ENCODE data around the gene SUN3.

The SUN3 gene

GRCh38 chr7:48009954-48010353, 19.0 kb downstream of the SUN3 start:
- no peaks in the 10 kb centered on the region for H3K36me3 ChIP-seq (ENCODE audit: control insufficient read depth in 1 of 2, insufficient read depth in 2 of 2, low read depth in 1 of 2, low read length in 2 of 2)

GRCh38 chr7:48009257-48009656, 19.6 kb downstream of the SUN3 start:
- no peak overlapping the region for H3K4me3 ChIP-seq (ENCODE audit: insufficient read depth in 1 of 2, low read depth in 1 of 2, low read length in 2 of 2)

More at GRCh38 chr7:48009954-48010353, 19.0 kb downstream of the SUN3 start:
- no peak overlapping the region for H2BK5ac ChIP-seq (ENCODE audit: low read depth, low read length, poor library complexity, severe bottlenecking)
- no peaks in the 10 kb centered on the region for H3K4me1 ChIP-seq (ENCODE audit: control insufficient read depth, insufficient read depth, low read depth, low read length)
- no peak overlapping the region for H3K4me3 ChIP-seq (ENCODE audit: insufficient read depth in 1 of 2, low read depth in 1 of 2, low read length in 2 of 2)
- 96% methylated on average over 3 of the region's 4 CpGs for WGBS
- H3K23ac ChIP-seq (ENCODE audit: low read length in 2 of 2), result no peak overlapping the region
- H2AK5ac ChIP-seq (ENCODE audit: low read length, severe bottlenecking), result no peak overlapping the region
- no peak overlapping the region for H3K14ac ChIP-seq (ENCODE audit: low read length in 2 of 2)
- H2BK15ac ChIP-seq (ENCODE audit: low read depth, poor library complexity, severe bottlenecking), result no peak overlapping the region
- no peak overlapping the region for H4K91ac ChIP-seq (ENCODE audit: low read length)
- DNase-seq, result no peak
- no peaks in the 10 kb centered on the region for H3K79me1 ChIP-seq (replicated peaks; ENCODE audit: low read length, poor library complexity, severe bottlenecking)
- H3K4me2 ChIP-seq (ENCODE audit: low read length, poor library complexity, severe bottlenecking), result no peak overlapping the region
- H3K9ac ChIP-seq (ENCODE audit: low read length), result no peak overlapping the region
- no peak overlapping the region for H3K18ac ChIP-seq (ENCODE audit: low read depth in 1 of 2, low read length in 2 of 2)
- no peak overlapping the region for H2BK120ac ChIP-seq (ENCODE audit: low read depth, low read length)
- H2BK12ac ChIP-seq (ENCODE audit: low read length in 2 of 2), result no peak overlapping the region
- H2AFZ ChIP-seq (ENCODE audit: low read depth, low read length), result no peak overlapping the region
- no peak overlapping the region for H4K8ac ChIP-seq (ENCODE audit: low read length)
- peaks cover 0 to 4% of the 10 kb centered on the region in 2 experiments for H3K27me3 ChIP-seq (ENCODE audit: control insufficient read depth in 1 of 2, insufficient read depth in 1 of 2, low read length in 2 of 2)
- H3K27ac ChIP-seq (ENCODE audit: low read length, poor library complexity, severe bottlenecking), result no peak overlapping the region
- H3K4ac ChIP-seq (ENCODE audit: low read depth in 1 of 2, low read length in 2 of 2), result no peak overlapping the region
- H3K9me3 ChIP-seq (ENCODE audit: control insufficient read depth, low read length), result no peaks in the 10 kb centered on the region

GRCh38 chr7:48006866-48007265, 22.0 kb downstream of the SUN3 start:
- Histone ChIP-seq H3K14ac (ENCODE audit: low read length in 2 of 2) (no peak overlapping the region), H3K27me3 (ENCODE audit: control insufficient read depth in 1 of 2, insufficient read depth in 1 of 2, low read length in 2 of 2) (peaks cover 0 to 4% of the 10 kb centered on the region in 2 experiments), H2BK15ac (ENCODE audit: low read depth, poor library complexity, severe bottlenecking) (no peak overlapping the region), H4K91ac (ENCODE audit: low read length) (no peak overlapping the region), H4K8ac (ENCODE audit: low read length) (no peak overlapping the region), H3K36me3 (ENCODE audit: control insufficient read depth in 1 of 2, insufficient read depth in 2 of 2, low read depth in 1 of 2, low read length in 2 of 2) (no peaks in the 10 kb centered on the region), H3K79me1 (replicated peaks; ENCODE audit: low read length, poor library complexity, severe bottlenecking) (no peaks in the 10 kb centered on the region), H3K4me3 (ENCODE audit: insufficient read depth in 1 of 2, low read depth in 1 of 2, low read length in 2 of 2) (no peak overlapping the region), H3K4me2 (ENCODE audit: low read length, poor library complexity, severe bottlenecking) (no peak overlapping the region), H3K27ac (ENCODE audit: low read length, poor library complexity, severe bottlenecking) (no peak overlapping the region), H3K4ac (ENCODE audit: low read depth in 1 of 2, low read length in 2 of 2) (no peak overlapping the region), H3K4me1 (ENCODE audit: control insufficient read depth, insufficient read depth, low read depth, low read length) (no peaks in the 10 kb centered on the region), H2AK5ac (ENCODE audit: low read length, severe bottlenecking) (no peak overlapping the region), H3K23ac (ENCODE audit: low read length in 2 of 2) (no peak overlapping the region), H2BK120ac (ENCODE audit: low read depth, low read length) (no peak overlapping the region), H2BK5ac (ENCODE audit: low read depth, low read length, poor library complexity, severe bottlenecking) (no peak overlapping the region), H3K9me3 (ENCODE audit: control insufficient read depth, low read length) (peaks cover 4% of the 10 kb centered on the region), H2AFZ (ENCODE audit: low read depth, low read length) (no peak overlapping the region), H2BK12ac (ENCODE audit: low read length in 2 of 2) (no peak overlapping the region), H3K18ac (ENCODE audit: low read depth in 1 of 2, low read length in 2 of 2) (no peak overlapping the region), H3K9ac (ENCODE audit: low read length) (no peak overlapping the region)
- no peak for DNase-seq
- 75% methylated on average over 6 of the region's 6 CpGs for WGBS

More at GRCh38 chr7:48009257-48009656, 19.6 kb downstream of the SUN3 start:
- no peak overlapping the region for H2BK12ac ChIP-seq (ENCODE audit: low read length in 2 of 2)
- no peak overlapping the region for H4K91ac ChIP-seq (ENCODE audit: low read length)
- no peak overlapping the region for H3K27ac ChIP-seq (ENCODE audit: low read length, poor library complexity, severe bottlenecking)
- H4K8ac ChIP-seq (ENCODE audit: low read length), result no peak overlapping the region
- no peaks in the 10 kb centered on the region for H3K79me1 ChIP-seq (replicated peaks; ENCODE audit: low read length, poor library complexity, severe bottlenecking)
- H3K14ac ChIP-seq (ENCODE audit: low read length in 2 of 2), result no peak overlapping the region
- no peaks in the 10 kb centered on the region for H3K4me1 ChIP-seq (ENCODE audit: control insufficient read depth, insufficient read depth, low read depth, low read length)
- H2BK15ac ChIP-seq (ENCODE audit: low read depth, poor library complexity, severe bottlenecking), result no peak overlapping the region
- H3K23ac ChIP-seq (ENCODE audit: low read length in 2 of 2), result no peak overlapping the region
- H3K9ac ChIP-seq (ENCODE audit: low read length), result no peak overlapping the region
- H3K4me2 ChIP-seq (ENCODE audit: low read length, poor library complexity, severe bottlenecking), result no peak overlapping the region
- DNase-seq, result no peak
- WGBS, result 88% methylated on average over 4 of the region's 4 CpGs
- no peaks in the 10 kb centered on the region for H3K9me3 ChIP-seq (ENCODE audit: control insufficient read depth, low read length)
- H3K18ac ChIP-seq (ENCODE audit: low read depth in 1 of 2, low read length in 2 of 2), result no peak overlapping the region
- H2BK120ac ChIP-seq (ENCODE audit: low read depth, low read length), result no peak overlapping the region
- no peak overlapping the region for H2AK5ac ChIP-seq (ENCODE audit: low read length, severe bottlenecking)
- no peaks in the 10 kb centered on the region for H3K36me3 ChIP-seq (ENCODE audit: control insufficient read depth in 1 of 2, insufficient read depth in 2 of 2, low read depth in 1 of 2, low read length in 2 of 2)
- H3K27me3 ChIP-seq (ENCODE audit: control insufficient read depth in 1 of 2, insufficient read depth in 1 of 2, low read length in 2 of 2), result peaks cover 0 to 4% of the 10 kb centered on the region in 2 experiments
- no peak overlapping the region for H2AFZ ChIP-seq (ENCODE audit: low read depth, low read length)
- no peak overlapping the region for H3K4ac ChIP-seq (ENCODE audit: low read depth in 1 of 2, low read length in 2 of 2)
- H2BK5ac ChIP-seq (ENCODE audit: low read depth, low read length, poor library complexity, severe bottlenecking), result no peak overlapping the region

- Histone ChIP-seq H2BK5ac (ENCODE audit: low read depth, low read length, poor library complexity, severe bottlenecking) (no peak overlapping the region), H3K4me2 (ENCODE audit: low read length, poor library complexity, severe bottlenecking) (no peak overlapping the region), H2BK15ac (ENCODE audit: low read depth, poor library complexity, severe bottlenecking) (no peak overlapping the region), H3K4me1 (ENCODE audit: control insufficient read depth, insufficient read depth, low read depth, low read length) (peaks cover 1% of the 10 kb centered on the region), H2AFZ (ENCODE audit: low read depth, low read length) (no peak overlapping the region), H4K8ac (ENCODE audit: low read length) (no peak overlapping the region), H3K4me3 (ENCODE audit: insufficient read depth in 1 of 2, low read depth in 1 of 2, low read length in 2 of 2) (no peak overlapping the region), H3K14ac (ENCODE audit: low read length in 2 of 2) (no peak overlapping the region), H3K27me3 (ENCODE audit: control insufficient read depth in 1 of 2, insufficient read depth in 1 of 2, low read length in 2 of 2) (peaks cover 0 to under 1% of the 10 kb centered on the region in 2 experiments), H3K36me3 (ENCODE audit: control insufficient read depth in 1 of 2, insufficient read depth in 2 of 2, low read depth in 1 of 2, low read length in 2 of 2) (no peaks in the 10 kb centered on the region), H4K91ac (ENCODE audit: low read length) (no peak overlapping the region), H2BK12ac (ENCODE audit: low read length in 2 of 2) (no peak overlapping the region), H2BK120ac (ENCODE audit: low read depth, low read length) (no peak overlapping the region), H3K27ac (ENCODE audit: low read length, poor library complexity, severe bottlenecking) (no peak overlapping the region), H2AK5ac (ENCODE audit: low read length, severe bottlenecking) (no peak overlapping the region), H3K18ac (ENCODE audit: low read depth in 1 of 2, low read length in 2 of 2) (no peak overlapping the region), H3K4ac (ENCODE audit: low read depth in 1 of 2, low read length in 2 of 2) (no peak overlapping the region), H3K79me1 (replicated peaks; ENCODE audit: low read length, poor library complexity, severe bottlenecking) (no peaks in the 10 kb centered on the region), H3K9me3 (ENCODE audit: control insufficient read depth, low read length) (peaks cover 4% of the 10 kb centered on the region), H3K9ac (ENCODE audit: low read length) (no peak overlapping the region), H3K23ac (ENCODE audit: low read length in 2 of 2) (no peak overlapping the region)
- WGBS, result 27% methylated on average over 4 of the region's 5 CpGs
- no peak for DNase-seq
Observed at GRCh38 chr7:48004638-48005037, 24.3 kb downstream of the SUN3 start.
